Common myeloid progenitor, CD34-positive (primary cell): Measurements from ENCODE around the gene NTM.

ENCODE experiments used
- CTCF ChIA-PET: fragments of 350-600 bp; sonication (Branson Sonifier 250); formaldehyde crosslinking; loops from one replicate; lab custom pipeline; 2021; ENCODE audit warnings: antibody characterized with exemption; lab: Charles Lee
- POLR2A ChIA-PET: fragments of 350-600 bp; sonication (Branson Sonifier 250); formaldehyde crosslinking; loops from one replicate; lab custom pipeline; 2021; ENCODE audit warnings: antibody characterized with exemption; lab: Charles Lee
- DNase-seq, 3 donors: peaks; one replicate each; pipeline versions ENCODE4 v3.0.0 to v3.0.0-alpha.2; 2013
- H3K27ac ChIP-seq, 2 experiments: 1 replicate in 1 of 2; 2 replicates in 1 of 2; pipeline ENCODE4 v1.7.0; 2013; ENCODE audit warnings: inconsistent platforms in 2 of 2, low read length in 2 of 2, mild to moderate bottlenecking in 2 of 2, low read depth in 1 of 2, moderate library complexity in 1 of 2; ENCODE audit not compliant: severe bottlenecking in 2 of 2, insufficient read depth in 1 of 2, poor library complexity in 1 of 2
- H3K27me3 ChIP-seq, 5 experiments: replicated peaks in 2 of 5; 1 replicate in 3 of 5; 2 replicates in 2 of 5; pipeline versions ENCODE4 v1.6.1 to v1.7.0; 2013; ENCODE audit warnings: low read length in 4 of 5, mild to moderate bottlenecking in 2 of 5, moderate library complexity in 2 of 5, inconsistent platforms in 1 of 5; ENCODE audit not compliant: insufficient read depth in 5 of 5, control insufficient read depth in 4 of 5
- H3K36me3 ChIP-seq, 4 experiments: 1 replicate in 2 of 4; 2 replicates in 2 of 4; pipeline versions ENCODE4 v1.6.1 to v1.7.0; 2013; ENCODE audit warnings: low read length in 3 of 4, control low read depth in 1 of 4, mild to moderate bottlenecking in 1 of 4; ENCODE audit not compliant: control insufficient read depth in 4 of 4, insufficient read depth in 4 of 4
- H3K4me1 ChIP-seq, 4 experiments: 1 replicate in 3 of 4; 2 replicates in 1 of 4; pipeline versions ENCODE4 v1.6.1 to v1.7.1; 2013; ENCODE audit warnings: low read length in 3 of 4, mild to moderate bottlenecking in 3 of 4, control low read depth in 1 of 4, inconsistent platforms in 1 of 4, moderate library complexity in 1 of 4; ENCODE audit not compliant: control insufficient read depth in 4 of 4, insufficient read depth in 4 of 4; ENCODE audit errors: control extremely low read depth in 1 of 4
- H3K4me3 ChIP-seq, 7 experiments: 1 replicate in 4 of 7; 2 replicates in 3 of 7; pipeline versions ENCODE4 v1.5.1 to v1.7.0; 2013; ENCODE audit warnings: mild to moderate bottlenecking in 7 of 7, low read length in 6 of 7, moderate library complexity in 6 of 7, inconsistent platforms in 2 of 7, low read depth in 2 of 7, control low read depth in 1 of 7; ENCODE audit not compliant: insufficient read depth in 4 of 7, control insufficient read depth in 1 of 7; ENCODE audit errors: extremely low read depth in 1 of 7
- H3K9me3 ChIP-seq, 5 experiments: 1 replicate in 4 of 5; 2 replicates in 1 of 5; pipeline versions ENCODE4 v1.6.1 to v1.7.1; 2013; ENCODE audit warnings: low read length in 4 of 5, mild to moderate bottlenecking in 2 of 5, inconsistent platforms in 1 of 5, low read depth in 1 of 5, moderate library complexity in 1 of 5; ENCODE audit not compliant: control insufficient read depth in 4 of 5, insufficient read depth in 2 of 5; ENCODE audit errors: control extremely low read depth in 1 of 5
- WGBS: methylation state at CpG from one replicate; pipeline ENCODE4 v1.1.5; 2013; ENCODE audit not compliant: insufficient coverage; 5-methylcytosine and 5-hydroxymethylcytosine counted together

Gene NTM

DNA sequence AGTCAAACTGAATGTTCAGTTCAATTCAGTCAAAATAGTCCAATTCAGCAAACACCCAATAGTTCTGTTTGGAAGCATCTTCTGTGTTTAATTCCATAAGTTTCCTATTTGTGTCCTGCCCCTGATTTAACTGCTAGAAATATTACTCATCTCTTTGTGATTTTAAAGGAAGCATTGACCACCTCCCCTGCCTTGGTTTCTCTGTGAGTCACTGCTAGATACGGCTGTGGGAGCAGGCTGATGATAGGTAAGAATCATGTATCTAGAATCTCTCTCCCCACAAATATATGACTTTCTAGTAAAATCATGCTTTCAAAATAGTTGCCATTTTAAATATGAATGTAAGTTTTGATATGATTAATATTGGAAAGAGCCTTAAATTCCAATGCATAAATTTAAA is 888.5 kb downstream of the NTM start:
- H3K36me3 ChIP-seq = no peaks in the 10 kb centered on the region
- DNase-seq = no peak
- CTCF ChIA-PET = no interaction called here
- H3K27me3 ChIP-seq = no peaks in the 10 kb centered on the region
- H3K4me1 ChIP-seq = no peaks in the 10 kb centered on the region
- no peaks in the 10 kb centered on the region for H3K9me3 ChIP-seq
- no peak overlapping the region for H3K27ac ChIP-seq
- no peak overlapping the region for H3K4me3 ChIP-seq
- POLR2A ChIA-PET = interaction anchor here (0.7 kb wide), 1 partner anchor 350 kb away, joined by 4 read pairs; no protein-coding TSS in a partner anchor
- no CpG with 5 or more reads among the region's 1 CpG for WGBS

GRCh38 chr11:132260636-132261035 is 890.2 kb downstream of the NTM start:
- POLR2A ChIA-PET = no interaction called here
- no peaks in the 10 kb centered on the region for H3K4me1 ChIP-seq
- H3K9me3 ChIP-seq = no peaks in the 10 kb centered on the region
- DNase-seq = no peak
- no peak overlapping the region for H3K27ac ChIP-seq
- no peaks in the 10 kb centered on the region for H3K27me3 ChIP-seq
- 100% methylated on average over 7 of the region's 7 CpGs for WGBS
- CTCF ChIA-PET = no interaction called here
- H3K4me3 ChIP-seq = no peak overlapping the region
- H3K36me3 ChIP-seq = no peaks in the 10 kb centered on the region

- Histone ChIP-seq H3K4me1 (no peaks in the 10 kb centered on the region), H3K4me3 (no peak overlapping the region), H3K27ac (no peak overlapping the region), H3K27me3 (no peaks in the 10 kb centered on the region), H3K9me3 (no peaks in the 10 kb centered on the region), H3K36me3 (no peaks in the 10 kb centered on the region)
- peak; percentile 4 to 49 (median 31) for DNase-seq
- CTCF ChIA-PET = no interaction called here
- WGBS = 24% methylated on average over 5 of the region's 5 CpGs
- POLR2A ChIA-PET = no interaction called here
Observed at GRCh38 chr11:132263241-132263640, 892.8 kb downstream of the NTM start.

- H3K4me3 ChIP-seq = no peak overlapping the region
- ChIA-PET CTCF (no interaction called here), POLR2A (no interaction called here)
- no peaks in the 10 kb centered on the region for H3K4me1 ChIP-seq
- H3K27me3 ChIP-seq = no peaks in the 10 kb centered on the region
- no peaks in the 10 kb centered on the region for H3K36me3 ChIP-seq
- H3K9me3 ChIP-seq = no peaks in the 10 kb centered on the region
- no peak overlapping the region for H3K27ac ChIP-seq
- 100% methylated on average over 2 of the region's 4 CpGs for WGBS
- DNase-seq = no peak
Observed at GRCh38 chr11:132263875-132264274, 893.5 kb downstream of the NTM start.

GRCh38 chr11:132264616-132265015 is 894.2 kb downstream of the NTM start:
- H3K4me3 ChIP-seq = no peak overlapping the region
- H3K27ac ChIP-seq = no peak overlapping the region
- no peaks in the 10 kb centered on the region for H3K27me3 ChIP-seq
- ChIA-PET POLR2A (interaction anchor here (1.0 kb wide), 1 partner anchor 51 kb away, joined by 3 read pairs; no protein-coding TSS in a partner anchor), CTCF (interaction anchor here (0.6 kb wide), 1 partner anchor 18 kb away, joined by 3 read pairs; no protein-coding TSS in a partner anchor)
- H3K36me3 ChIP-seq = no peaks in the 10 kb centered on the region
- H3K4me1 ChIP-seq = no peaks in the 10 kb centered on the region
- DNase-seq = peak; percentile 8 to 49 (median 34)
- WGBS = 91% methylated on average over 1 of the region's 1 CpG
- no peaks in the 10 kb centered on the region for H3K9me3 ChIP-seq

DNA sequence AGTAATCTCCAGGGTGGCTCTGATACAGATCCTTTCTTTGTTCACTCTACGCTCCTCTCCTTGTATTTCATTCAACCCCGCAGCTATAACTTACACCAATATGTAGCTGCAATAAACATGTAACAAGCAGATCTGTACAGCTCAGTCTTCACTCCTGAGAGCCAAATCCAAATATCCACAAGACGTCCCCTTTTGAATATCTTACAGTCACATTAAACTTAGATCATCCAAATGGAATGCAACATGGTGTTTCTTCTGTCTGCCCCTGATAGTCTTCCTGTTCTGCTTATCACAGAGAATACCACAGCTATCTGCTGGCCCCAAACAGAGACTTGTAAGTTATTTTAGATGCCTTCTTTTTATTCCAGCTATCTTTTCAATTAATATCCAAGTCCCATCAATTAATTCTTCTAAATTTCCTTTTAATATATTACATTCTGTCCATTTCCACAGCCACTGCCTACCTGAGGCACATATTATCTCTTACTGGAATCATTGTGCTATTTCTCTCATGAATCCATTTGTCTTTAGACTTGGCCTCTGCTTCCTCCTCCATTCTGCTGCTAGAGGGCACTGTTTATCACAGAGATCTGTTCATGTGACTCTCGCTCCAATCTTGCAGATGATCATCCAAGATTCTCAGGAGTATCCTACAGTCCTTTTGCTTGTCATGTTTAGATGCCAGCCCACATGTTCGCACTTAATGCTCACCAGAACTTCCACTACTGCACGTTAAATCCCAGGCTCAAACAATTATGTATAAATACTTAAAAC is 908.6 kb downstream of the NTM start:
- no peak overlapping the region for H3K4me3 ChIP-seq
- ChIA-PET POLR2A (interaction anchor here (0.6 kb wide), 1 partner anchor 556 kb away, joined by 4 read pairs; no protein-coding TSS in a partner anchor), CTCF (interaction anchor here (0.8 to 1.2 kb wide), 2 partner anchors 665 to 785 kb away, joined by 3 read pairs; no protein-coding TSS in a partner anchor)
- H3K36me3 ChIP-seq = no peaks in the 10 kb centered on the region
- DNase-seq = peak in 2 of 3 donors; percentile 6 to 13
- H3K27ac ChIP-seq = no peak overlapping the region
- H3K27me3 ChIP-seq = peaks cover 0 to 2% (median 0%) of the 10 kb centered on the region in 5 experiments
- no peaks in the 10 kb centered on the region for H3K4me1 ChIP-seq
- no peaks in the 10 kb centered on the region for H3K9me3 ChIP-seq
- WGBS = 70% methylated on average over 6 of the region's 6 CpGs

DNA sequence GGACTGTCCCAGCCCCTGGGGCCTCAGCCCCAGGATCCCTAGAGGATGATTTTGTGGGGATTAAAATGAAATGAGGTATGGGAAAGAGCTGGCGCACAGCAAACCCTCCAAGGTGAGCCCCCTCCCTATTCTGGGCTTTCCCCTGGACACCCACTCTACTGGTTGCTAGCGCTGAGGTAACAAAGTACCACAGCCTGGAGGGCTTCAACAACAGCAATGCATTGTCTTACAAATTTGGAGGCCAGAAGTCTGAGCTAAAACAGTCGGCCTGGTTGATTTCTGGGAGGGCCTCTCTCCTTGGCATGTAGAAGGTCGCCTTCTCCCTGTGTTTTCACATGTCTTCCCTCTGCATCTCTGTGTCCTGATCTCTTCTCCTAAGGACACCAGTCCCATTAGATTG is 913.6 kb downstream of the NTM start:
- Histone ChIP-seq H3K36me3 (no peaks in the 10 kb centered on the region), H3K4me3 (no peak overlapping the region), H3K4me1 (no peaks in the 10 kb centered on the region), H3K9me3 (no peaks in the 10 kb centered on the region), H3K27me3 (peaks cover 0 to 5% (median 0%) of the 10 kb centered on the region in 5 experiments), H3K27ac (no peak overlapping the region)
- POLR2A ChIA-PET = no interaction called here
- DNase-seq = no peak
- WGBS = 93% methylated on average over 3 of the region's 4 CpGs
- CTCF ChIA-PET = no interaction called here
